Thoracic aorta (tissue), 2 donors: ENCODE results near the gene ATP7B. TPM values are rescaled to one million over a fixed set of nuclear protein-coding genes. Genes with fewer than 3 reads are reported as not detected.

Experiments used
- ATAC-seq: fragments of 150-250 bp; one replicate; pipeline ENCODE4 v1.8.0; 2017; ENCODE audit warnings: low read depth; ENCODE audit not compliant: insufficient number of reproducible peaks, low FRiP score
- DNase-seq: peaks from one replicate; pipeline ENCODE4 v3.0.0-alpha.2; 2020; ENCODE audit warnings: low spot score
- H3K27ac ChIP-seq, 2 donors: fragments of 200-600 bp; sonication (generic); 1 replicate in 1 of 2; 2 replicates in 1 of 2; pipeline ENCODE4 v1.5.1; 2016; ENCODE audit warnings: mild to moderate bottlenecking in 2 of 2, moderate library complexity in 2 of 2
- H3K27me3 ChIP-seq: fragments of 200-600 bp; sonication (generic); replicated peaks from 2 replicates; pipeline ENCODE4 v1.6.0; 2016; ENCODE audit warnings: mild to moderate bottlenecking; ENCODE audit not compliant: insufficient read depth
- H3K36me3 ChIP-seq: fragments of 200-600 bp; sonication (generic); one replicate; pipeline ENCODE4 v1.5.1; 2016
- H3K4me1 ChIP-seq, 2 donors: fragments of 200-600 bp; sonication (generic); 1 replicate in 1 of 2; 2 replicates in 1 of 2; pipeline versions ENCODE4 v1.5.1 to v1.6.0; 2016; ENCODE audit warnings: low read depth in 2 of 2, mild to moderate bottlenecking in 1 of 2; ENCODE audit not compliant: control insufficient read depth in 1 of 2
- H3K4me3 ChIP-seq: fragments of 200-600 bp; sonication (generic); 2 replicates; pipeline ENCODE4 v1.5.1; 2016; ENCODE audit warnings: mild to moderate bottlenecking
- H3K9me3 ChIP-seq: fragments of 200-600 bp; sonication (generic); 2 replicates; pipeline ENCODE4 v1.5.1; 2016
- total RNA-seq, 2 donors: library from RNA; depleted of rRNA; stranded (reverse); fragments of >200 nt; gene quantifications; one replicate each; pipeline versions ENCODE4 v1.1.0 to v1.2.3, GENCODE V29; 2016
- TF ChIP-seq, protein P1 (sequence below): fragments of 200-600 bp; sonication (generic); IDR thresholded peaks from one replicate; pipeline ENCODE4 v1.5.1; 2019; ENCODE audit warnings: antibody characterized with exemption

Gene ATP7B
- total RNA-seq, 2 donors from 2014 or later: 6.8 to 7.1 TPM

DNA sequence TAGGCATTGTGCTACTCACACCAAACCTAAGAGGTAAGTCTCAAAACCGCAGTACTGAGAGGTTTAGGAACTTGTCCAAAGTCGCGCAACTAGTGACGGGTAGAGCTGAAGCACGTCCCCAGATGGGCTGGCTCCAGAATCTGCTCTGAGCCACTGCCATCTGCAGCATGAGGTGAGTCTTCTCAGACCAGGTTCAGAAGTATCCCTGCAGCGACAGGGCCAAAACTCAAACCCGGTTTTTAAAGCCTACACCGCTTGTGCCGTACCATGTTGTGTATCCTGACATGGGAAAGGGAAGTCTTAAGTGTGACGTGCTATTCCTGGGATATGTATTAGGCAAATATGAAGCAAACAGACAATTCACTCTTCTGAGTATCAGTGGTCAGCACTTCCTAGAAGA lies 45.1 kb downstream of the ATP7B start:
- TF ChIP-seq, protein P1, sequence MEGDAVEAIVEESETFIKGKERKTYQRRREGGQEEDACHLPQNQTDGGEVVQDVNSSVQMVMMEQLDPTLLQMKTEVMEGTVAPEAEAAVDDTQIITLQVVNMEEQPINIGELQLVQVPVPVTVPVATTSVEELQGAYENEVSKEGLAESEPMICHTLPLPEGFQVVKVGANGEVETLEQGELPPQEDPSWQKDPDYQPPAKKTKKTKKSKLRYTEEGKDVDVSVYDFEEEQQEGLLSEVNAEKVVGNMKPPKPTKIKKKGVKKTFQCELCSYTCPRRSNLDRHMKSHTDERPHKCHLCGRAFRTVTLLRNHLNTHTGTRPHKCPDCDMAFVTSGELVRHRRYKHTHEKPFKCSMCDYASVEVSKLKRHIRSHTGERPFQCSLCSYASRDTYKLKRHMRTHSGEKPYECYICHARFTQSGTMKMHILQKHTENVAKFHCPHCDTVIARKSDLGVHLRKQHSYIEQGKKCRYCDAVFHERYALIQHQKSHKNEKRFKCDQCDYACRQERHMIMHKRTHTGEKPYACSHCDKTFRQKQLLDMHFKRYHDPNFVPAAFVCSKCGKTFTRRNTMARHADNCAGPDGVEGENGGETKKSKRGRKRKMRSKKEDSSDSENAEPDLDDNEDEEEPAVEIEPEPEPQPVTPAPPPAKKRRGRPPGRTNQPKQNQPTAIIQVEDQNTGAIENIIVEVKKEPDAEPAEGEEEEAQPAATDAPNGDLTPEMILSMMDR: no peak
- H3K27me3 ChIP-seq: no peaks in the 10 kb centered on the region
- H3K27ac ChIP-seq: no peak overlapping the region
- no peak overlapping the region for H3K4me3 ChIP-seq
- ATAC-seq: no peak
- no peak for DNase-seq
- no peaks in the 10 kb centered on the region for H3K9me3 ChIP-seq
- no peaks in the 10 kb centered on the region for H3K4me1 ChIP-seq
- no peaks in the 10 kb centered on the region for H3K36me3 ChIP-seq

DNA sequence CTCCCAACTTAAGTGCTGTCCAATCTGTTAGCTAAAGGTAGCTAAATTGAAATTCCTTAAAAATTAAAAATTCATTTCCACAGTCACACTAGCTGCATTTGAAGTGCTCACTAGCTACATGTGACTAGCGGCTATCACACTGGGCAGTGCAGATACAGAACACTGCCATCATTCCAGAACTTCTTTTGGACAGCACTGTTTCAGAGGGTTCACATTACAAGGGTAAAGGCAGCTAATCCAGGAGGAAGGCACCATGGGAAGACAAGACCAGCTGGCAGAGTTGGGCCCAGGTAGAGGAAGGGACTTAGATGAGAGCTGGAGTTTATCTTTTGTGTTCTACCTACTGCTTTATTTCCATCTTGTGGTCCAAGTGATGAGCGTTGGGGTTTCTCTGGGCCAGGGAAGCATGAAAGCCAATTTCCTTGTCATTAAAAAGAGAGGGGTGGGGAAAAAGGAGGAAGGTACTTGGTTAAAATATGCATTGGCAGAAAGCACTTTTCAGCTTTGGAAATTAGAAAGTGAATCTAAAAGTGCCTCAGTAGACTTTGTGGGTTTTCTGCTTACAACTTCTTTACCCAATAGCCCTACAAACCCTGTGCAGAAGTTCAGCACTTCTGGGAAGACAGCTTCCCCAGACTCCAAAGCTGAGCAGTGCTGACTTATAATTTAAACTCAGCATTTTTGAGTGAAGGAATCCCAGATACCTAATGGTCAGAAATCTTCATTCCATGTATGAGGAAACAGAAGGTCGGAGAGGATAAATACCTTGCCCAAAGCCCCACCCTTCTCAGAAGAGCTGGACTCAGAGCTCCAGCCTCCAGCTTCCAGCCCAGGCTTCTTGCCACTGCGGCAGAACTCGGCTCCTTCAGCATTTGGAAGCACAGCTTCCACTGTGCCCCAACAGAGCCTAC lies 49.5 kb downstream of the ATP7B start:
- H3K4me1 ChIP-seq: no peaks in the 10 kb centered on the region
- DNase-seq: no peak
- H3K4me3 ChIP-seq: no peak overlapping the region
- H3K27ac ChIP-seq: no peak overlapping the region
- TF ChIP-seq, protein P1: no peak
- no peaks in the 10 kb centered on the region for H3K27me3 ChIP-seq
- no peak for ATAC-seq
- no peaks in the 10 kb centered on the region for H3K36me3 ChIP-seq
- no peaks in the 10 kb centered on the region for H3K9me3 ChIP-seq

DNA sequence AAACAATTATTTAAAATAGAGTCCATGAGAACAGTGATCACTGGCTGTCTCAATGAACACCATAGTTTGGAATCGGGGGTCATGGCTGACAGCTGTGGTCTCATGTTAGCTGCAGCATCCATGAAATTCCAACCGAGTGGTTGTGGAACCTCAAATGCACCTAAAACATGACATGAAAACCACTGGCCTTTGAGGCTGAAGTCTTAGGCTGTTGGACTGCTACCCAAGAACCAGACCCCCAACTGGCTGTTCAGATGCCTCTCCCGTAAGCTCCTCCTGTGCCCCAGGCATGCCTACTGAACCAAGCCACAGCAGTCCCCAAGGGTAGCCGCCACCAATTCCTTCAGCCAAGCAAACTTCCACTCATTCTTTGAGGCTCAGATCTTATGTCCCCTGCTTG lies 50.5 kb downstream of the ATP7B start:
- no peaks in the 10 kb centered on the region for H3K36me3 ChIP-seq
- no peaks in the 10 kb centered on the region for H3K9me3 ChIP-seq
- H3K27ac ChIP-seq: no peak overlapping the region
- no peak for DNase-seq
- no peaks in the 10 kb centered on the region for H3K27me3 ChIP-seq
- no peak for ATAC-seq
- TF ChIP-seq, protein P1: no peak
- H3K4me3 ChIP-seq: no peak overlapping the region
- no peaks in the 10 kb centered on the region for H3K4me1 ChIP-seq

DNA sequence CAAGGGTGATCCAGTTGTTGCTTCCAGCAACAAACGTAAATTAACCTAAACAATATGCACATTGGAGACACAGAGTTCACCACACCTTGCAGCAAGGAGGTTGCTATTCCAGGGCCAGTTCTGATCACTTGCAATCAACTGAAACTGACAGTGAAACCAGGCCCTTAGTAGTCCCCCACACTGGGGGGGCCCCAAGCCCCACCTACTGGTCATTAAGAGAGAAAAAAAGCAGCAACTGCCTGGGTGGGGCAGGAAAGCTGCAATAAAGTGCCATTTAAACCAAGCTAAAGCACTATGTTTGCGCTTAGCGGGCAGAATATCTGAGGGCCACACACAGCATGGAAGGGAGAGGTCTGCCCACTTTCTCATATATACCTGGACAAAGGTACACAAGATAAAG lies 51.5 kb downstream of the ATP7B start:
- no peak for ATAC-seq
- no peaks in the 10 kb centered on the region for H3K4me1 ChIP-seq
- TF ChIP-seq, protein P1: no peak
- no peak overlapping the region for H3K4me3 ChIP-seq
- H3K27me3 ChIP-seq: no peaks in the 10 kb centered on the region
- no peak overlapping the region for H3K27ac ChIP-seq
- H3K9me3 ChIP-seq: no peaks in the 10 kb centered on the region
- no peak for DNase-seq
- no peaks in the 10 kb centered on the region for H3K36me3 ChIP-seq

DNA sequence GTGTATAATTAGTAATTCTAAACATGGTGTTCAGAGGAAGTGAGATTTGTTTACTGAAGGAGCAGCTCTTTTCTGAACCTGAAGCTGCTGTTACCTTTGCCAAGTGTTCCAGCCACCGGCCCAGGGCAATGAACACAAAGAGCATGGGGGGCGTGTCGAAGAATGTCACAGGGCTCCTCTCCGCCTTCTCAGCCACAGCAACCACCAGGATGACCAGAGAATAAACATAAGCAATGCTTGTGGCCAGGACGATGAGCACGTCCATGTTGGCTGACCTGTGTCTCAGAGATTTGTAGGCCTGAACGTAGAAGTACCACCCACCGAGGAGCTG lies 53.1 kb downstream of the ATP7B start:
- H3K36me3 ChIP-seq: no peaks in the 10 kb centered on the region
- H3K9me3 ChIP-seq: no peaks in the 10 kb centered on the region
- ATAC-seq (no peak), DNase-seq (no peak)
- H3K27ac ChIP-seq: no peak overlapping the region
- TF ChIP-seq, protein P1: no peak
- no peaks in the 10 kb centered on the region for H3K27me3 ChIP-seq
- H3K4me1 ChIP-seq: no peaks in the 10 kb centered on the region
- H3K4me3 ChIP-seq: no peak overlapping the region
